Stromal cell of bone marrow (primary cell): ENCODE results near the gene CLDN14.

Source experiments
- DNase-seq: peaks from one replicate; pipeline ENCODE4 v3.0.0-alpha.2; 2012; ENCODE audit warnings: low read depth

Gene CLDN14

GRCh38 chr21:36479415-36480402 is at the start of gene CLDN14:
Gene CLDN14 (minus strand): TSS chr21:36480122. CDS start chr21:36461695, 18,427 bp downstream.
- DNase-seq: no peak

GRCh38 chr21:36528716-36529115 is 48.8 kb upstream of the CLDN14 start:
- DNase-seq: no peak

- DNase-seq: no peak
Observed at GRCh38 chr21:36527317-36527716, 47.4 kb upstream of the CLDN14 start.

GRCh38 chr21:36526104-36526503 is 46.2 kb upstream of the CLDN14 start:
- DNase-seq: no peak

GRCh38 chr21:36524477-36524876 is 44.6 kb upstream of the CLDN14 start:
- no peak for DNase-seq

- no peak for DNase-seq
Observed at GRCh38 chr21:36522219-36522808, 42.4 kb upstream of the CLDN14 start.

GRCh38 chr21:36518883-36519492 is 39.1 kb upstream of the CLDN14 start:
- DNase-seq: no peak

GRCh38 chr21:36517366-36518075 is 37.6 kb upstream of the CLDN14 start:
- DNase-seq: no peak

- DNase-seq: no peak
Observed at GRCh38 chr21:36516281-36516680, 36.4 kb upstream of the CLDN14 start.

- DNase-seq: no peak
Observed at GRCh38 chr21:36513430-36513829, 33.5 kb upstream of the CLDN14 start.

GRCh38 chr21:36512971-36513370 is 33.0 kb upstream of the CLDN14 start:
- no peak for DNase-seq

GRCh38 chr21:36511484-36512220 is 31.7 kb upstream of the CLDN14 start:
- DNase-seq: no peak

GRCh38 chr21:36510911-36511310 is 31.0 kb upstream of the CLDN14 start:
- no peak for DNase-seq

GRCh38 chr21:36509973-36510664 is 30.2 kb upstream of the CLDN14 start:
- no peak for DNase-seq

- DNase-seq: no peak
Observed at GRCh38 chr21:36508948-36509347, 29.0 kb upstream of the CLDN14 start.

GRCh38 chr21:36507397-36508018 is 27.6 kb upstream of the CLDN14 start:
- no peak for DNase-seq

- DNase-seq: no peak
Observed at GRCh38 chr21:36506482-36506881, 26.6 kb upstream of the CLDN14 start.

GRCh38 chr21:36504067-36505058 is 24.4 kb upstream of the CLDN14 start:
- no peak for DNase-seq

- no peak for DNase-seq
Observed at GRCh38 chr21:36502365-36502764, 22.4 kb upstream of the CLDN14 start.
